Jurkat, Clone E6-1 (cell line): ENCODE data around the gene TMEM187.
"Not testable (repeated sequence)": the region's sequence is repeated elsewhere in the genome, so short reads cannot be mapped to it uniquely, and the experiment has no call there.

Experiments
- DNase-seq: peaks from one replicate; pipeline ENCODE4 v3.0.0-alpha.2; 2011; ENCODE audit warnings: low read depth, low spot score
- H3K4me3 ChIP-seq: 2 replicates; pipeline ENCODE4 v1.5.1; 2011; ENCODE audit warnings: mild to moderate bottlenecking, low read length, control low read depth, moderate library complexity

Gene TMEM187

DNA sequence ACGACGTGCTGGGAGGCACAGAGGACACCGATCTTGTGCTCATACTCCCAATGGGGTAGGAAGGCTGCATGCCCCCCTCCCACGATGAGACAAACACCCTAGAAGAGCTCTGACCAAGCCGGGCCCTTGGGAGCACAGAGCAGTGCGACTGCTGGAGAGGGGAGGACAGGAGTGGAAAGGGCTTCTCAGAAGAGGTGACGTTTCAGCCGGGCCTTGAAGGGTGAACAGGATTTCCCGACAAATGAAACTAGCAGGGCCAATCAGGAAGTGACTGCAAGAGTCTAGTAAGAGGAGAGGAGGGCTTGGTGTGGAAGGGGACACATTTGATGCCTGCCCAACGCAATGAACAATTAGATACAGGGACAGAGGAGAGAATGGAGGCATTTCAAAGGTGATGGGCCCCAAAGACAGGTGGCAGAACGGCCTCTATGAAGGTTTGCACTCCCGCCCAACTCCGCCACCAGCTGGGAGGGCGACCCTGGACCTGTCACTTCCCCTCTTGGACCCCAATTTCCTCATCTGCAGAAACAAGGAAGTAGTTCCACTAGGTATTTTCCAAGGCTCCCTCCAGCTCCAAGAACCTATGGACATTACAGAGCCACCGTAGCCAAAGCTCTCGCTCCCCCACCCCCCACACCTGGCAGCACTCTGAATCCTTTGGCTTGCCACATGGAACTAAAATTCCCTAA lies 4.9 kb upstream of the TMEM187 start:
- peak overlapping the region; percentile 81 for H3K4me3 ChIP-seq
- no peak for DNase-seq

DNA sequence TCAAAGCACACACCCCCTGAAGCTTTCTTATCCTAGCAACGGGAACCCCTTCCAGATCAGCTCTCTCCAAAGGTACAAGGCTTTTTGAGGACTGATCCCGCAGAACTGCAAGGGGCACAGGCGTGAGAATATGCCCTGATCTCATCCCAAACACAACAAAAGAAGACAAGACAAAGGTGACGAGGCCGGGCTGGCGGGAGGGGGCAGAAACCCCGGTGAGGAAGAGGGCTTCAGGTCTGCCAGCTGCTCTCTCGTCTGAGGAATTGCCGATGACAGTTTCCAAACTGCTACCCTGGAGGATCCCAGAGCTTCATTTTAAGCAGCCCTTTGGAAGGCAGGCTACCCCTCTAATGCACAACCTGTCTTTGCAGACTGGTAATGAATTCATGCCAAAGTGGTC lies 4.3 kb upstream of the TMEM187 start:
- peak overlapping the region; percentile 81 for H3K4me3 ChIP-seq
- no peak for DNase-seq

DNA sequence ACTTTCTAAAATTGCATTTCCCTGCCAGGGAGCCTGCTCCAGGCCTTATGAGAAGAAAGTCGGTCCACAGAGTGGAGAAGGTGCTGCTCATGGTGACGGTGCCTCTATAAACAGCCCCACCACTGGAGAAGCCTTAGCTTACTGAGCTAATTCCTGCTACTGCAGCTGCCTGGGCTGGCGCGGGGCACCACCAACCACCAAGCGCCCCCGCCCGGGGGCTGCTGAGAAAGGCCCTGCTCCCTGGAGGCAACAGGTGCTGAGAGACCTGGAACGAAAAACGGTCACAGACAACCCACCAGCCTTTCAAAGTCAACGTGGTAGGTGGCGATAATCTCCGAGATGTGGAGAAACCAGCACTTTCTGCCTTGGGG lies 3.8 kb upstream of the TMEM187 start:
- H3K4me3 ChIP-seq, result peak overlapping the region; percentile 81
- DNase-seq, result peak; percentile 77

DNA sequence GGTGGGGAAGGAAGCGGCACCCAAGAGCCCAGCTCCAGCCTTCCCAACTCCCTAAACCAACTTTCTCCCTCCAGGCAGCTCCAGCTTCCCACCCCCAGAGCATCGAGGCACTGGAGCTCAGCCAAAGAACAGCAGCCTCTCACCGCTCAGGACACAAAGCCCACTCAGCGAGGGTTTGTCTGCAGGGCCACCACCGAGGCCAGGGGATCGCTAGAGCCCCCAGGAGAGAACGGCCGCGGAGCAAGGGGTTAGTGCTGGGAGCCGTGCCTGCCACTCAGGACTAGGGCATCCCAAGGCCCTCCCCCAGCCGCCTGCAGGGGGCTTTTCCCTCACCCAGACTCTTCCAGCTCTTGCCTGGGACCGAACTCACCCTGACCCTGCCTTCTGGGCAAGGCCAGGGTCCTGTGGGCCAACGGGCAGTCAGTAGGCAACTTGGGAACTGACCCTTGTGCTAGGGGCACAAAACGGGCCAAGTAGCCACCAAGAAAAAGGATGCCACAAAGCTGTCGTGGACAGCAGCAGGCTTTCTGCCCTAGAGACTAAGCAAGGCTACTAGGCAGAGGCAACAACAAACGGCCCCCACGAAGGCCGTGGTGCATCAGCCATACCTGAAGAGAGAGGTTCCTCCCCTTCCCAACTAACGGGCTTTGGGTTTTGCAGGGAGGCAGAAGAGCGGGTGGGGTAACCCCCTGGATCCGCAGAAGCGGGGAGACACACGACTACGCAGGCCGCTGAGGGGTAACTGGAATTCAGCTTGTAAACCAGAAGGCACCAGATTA lies 3.2 kb upstream of the TMEM187 start:
- peak overlapping the region; percentile 81 for H3K4me3 ChIP-seq
- DNase-seq, result no peak

DNA sequence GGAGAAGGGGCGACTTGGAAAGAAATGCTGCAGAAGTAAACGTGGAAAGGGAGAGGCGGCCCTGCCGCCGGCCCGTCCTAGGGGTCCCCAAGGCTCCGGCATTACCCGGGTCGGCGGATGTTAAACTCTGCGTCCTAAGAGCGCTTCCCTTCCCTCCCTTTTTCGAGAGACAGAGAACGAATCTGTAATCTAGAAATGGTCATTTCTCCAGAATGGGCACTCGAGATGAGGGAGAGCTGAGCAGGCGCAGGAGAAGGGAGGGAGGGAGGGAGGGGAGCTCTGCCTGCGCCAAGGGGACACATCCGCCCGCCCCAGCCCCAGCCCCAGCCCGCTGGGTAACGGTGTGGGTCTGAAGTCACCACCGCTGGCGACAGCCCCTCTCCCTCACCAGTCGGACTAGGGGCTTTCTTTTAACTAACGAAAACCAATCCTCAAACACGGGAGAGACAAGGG lies 2.6 kb upstream of the TMEM187 start:
- DNase-seq, result no peak

DNA sequence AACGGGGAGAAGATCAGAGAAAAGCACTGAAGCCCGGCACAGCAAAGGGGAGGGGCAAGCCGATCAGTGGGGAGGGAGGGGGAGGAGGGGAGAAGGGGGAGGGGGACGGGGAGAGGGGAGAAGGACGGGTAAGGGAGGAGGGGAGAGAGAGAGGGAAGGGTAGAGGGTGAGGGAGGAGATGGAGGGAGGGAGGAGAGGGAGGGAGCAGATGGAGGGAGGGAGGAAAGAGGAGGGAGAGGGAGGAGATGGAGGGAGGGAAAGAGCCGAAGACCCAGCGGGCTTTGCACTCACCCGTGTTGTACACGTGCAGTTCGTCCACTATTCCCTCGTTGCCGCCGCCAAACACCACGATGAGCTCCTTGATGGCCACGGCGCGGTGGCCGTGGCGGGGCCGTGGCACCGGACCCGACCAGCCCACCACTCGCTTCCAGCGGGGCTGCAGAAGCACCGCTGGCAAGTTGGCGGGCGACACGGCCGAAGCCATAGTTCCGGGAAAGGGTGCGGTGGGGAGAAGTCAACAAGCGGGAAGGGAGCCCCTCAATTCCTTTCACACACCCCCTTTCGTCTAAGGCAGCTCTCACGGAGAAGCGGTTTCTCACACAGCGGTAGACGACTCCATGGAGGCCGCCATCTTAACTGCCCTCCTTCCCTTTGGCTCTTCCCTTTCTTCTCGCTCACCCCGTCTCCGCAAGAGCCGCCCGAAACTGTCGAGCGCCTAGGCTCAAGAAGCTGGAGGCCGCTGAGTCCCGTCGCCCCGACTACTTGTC lies 2.0 kb upstream of the TMEM187 start:
- peak; percentile 80 for DNase-seq
- H3K4me3 ChIP-seq, result peak overlapping the region; percentile 81

More for the DNA sequence above, 2.6 kb upstream of the TMEM187 start:
- H3K4me3 ChIP-seq, result peak overlapping the region; percentile 81

DNA sequence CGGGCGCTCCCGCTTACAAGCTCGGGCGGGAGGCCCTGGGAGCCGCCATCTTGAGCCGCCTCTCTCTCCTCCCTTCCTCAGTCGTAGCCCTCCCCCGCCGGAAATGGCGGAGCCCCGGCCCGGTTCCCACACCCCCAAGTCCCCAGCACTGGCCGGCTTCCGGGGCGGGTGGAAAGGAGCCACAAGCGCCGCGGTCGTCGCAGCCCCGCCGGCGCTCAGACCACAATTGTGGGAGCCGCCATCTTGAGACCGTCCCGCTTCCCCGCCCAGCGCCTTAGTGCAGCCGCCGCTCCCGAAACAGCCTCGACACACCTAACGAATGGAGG lies 1.5 kb upstream of the TMEM187 start:
- DNase-seq, result peak; percentile 80
- H3K4me3 ChIP-seq, result peak overlapping the region; percentile 81

DNA sequence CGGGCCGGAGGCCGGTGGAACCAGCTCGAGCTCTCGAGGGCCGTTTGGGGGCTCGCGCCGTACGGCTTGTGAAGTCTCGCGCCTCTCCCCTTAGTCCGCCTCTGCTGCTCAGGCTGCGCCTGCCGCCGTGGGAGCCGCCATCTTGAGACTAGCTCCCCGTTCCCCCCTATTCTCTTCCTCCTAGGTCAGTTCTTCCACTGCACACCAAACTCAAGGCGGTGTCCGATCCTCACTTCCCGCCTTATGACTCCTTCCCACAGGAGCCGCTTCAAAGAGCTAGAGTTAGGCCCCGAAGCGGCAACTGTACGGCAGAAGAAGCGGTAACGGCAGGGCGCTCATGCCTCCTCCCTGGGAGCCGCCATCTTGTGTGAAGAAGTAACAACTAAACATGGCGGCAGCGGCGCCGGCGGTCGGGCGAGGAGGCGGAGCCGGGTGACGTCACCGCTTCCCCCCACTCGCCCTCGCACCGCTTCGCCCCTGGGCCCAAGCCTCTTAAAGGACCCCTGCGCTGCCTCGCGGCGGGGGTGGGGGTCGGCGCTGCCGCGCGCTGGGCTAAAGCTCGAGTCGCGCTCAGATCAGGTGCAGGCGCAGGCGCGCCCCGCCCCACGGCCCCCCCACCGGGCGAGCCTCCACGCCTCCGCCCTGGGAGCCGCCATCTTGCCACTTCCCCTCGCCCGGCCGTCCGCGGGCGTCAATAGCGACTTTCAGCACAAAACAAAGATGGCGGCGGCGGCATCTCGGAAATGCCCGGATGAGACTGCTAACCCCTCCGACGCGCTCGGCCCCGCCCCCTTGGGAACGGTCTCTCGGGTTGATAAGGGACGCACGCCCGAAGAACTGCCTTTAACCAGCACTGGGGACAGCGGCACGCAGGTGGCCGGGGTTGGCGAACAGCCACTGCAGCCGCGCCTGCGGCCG lies 845 bp upstream of the TMEM187 start, which contains the start of gene HCFC1:
Gene HCFC1, minus strand, starts transcription at position 369 of the 918 bp plus-strand sequence. CDS start 978 bp downstream, outside the sequence.
- peak within 1 kb of the TSS; percentile 81 for H3K4me3 ChIP-seq
- DNase-seq, result peak; percentile 83

DNA sequence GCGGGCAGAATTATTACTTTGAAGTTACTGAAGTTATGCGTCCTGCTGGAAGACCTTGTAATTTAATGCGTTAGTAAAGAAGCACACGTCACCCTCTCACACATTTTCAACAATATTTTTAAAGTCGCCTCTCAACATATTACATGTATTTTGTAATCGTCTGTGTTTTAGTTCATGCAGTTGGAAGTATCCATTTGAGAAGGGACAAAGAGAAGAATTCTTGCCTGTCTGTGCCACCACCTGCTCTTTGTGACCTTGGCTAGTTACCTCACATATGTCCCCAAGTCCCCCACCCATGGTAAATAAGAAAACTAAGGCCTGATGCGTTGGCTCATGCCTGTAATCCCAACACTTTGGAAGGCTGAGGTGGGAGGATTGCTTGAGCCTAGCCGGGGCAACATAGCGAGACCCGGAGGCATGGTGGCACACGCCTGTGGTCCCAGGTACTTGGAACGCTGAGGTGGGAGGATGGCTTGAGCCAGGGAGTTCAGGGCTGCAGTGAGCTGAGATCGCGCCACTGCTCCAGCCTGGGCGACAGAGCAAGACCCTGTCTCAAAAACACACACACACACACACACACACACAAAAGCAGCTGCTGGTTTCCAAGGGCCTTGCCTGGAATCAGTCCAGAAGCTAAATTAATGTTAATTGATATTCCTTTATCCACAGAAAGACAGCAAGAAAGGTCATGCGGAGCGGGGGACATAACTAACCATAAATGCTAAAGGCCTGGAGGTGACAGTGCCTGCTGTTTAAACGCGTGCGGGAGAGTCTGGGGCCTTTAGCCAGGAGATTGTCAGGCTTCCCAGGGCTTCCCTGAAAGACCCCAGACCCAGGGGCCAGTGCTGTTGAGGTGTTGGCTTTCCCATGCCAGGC lies 811 bp downstream of the TMEM187 start:
- H3K4me3 ChIP-seq, result peak overlapping the region; percentile 68
- DNase-seq, result no peak

DNA sequence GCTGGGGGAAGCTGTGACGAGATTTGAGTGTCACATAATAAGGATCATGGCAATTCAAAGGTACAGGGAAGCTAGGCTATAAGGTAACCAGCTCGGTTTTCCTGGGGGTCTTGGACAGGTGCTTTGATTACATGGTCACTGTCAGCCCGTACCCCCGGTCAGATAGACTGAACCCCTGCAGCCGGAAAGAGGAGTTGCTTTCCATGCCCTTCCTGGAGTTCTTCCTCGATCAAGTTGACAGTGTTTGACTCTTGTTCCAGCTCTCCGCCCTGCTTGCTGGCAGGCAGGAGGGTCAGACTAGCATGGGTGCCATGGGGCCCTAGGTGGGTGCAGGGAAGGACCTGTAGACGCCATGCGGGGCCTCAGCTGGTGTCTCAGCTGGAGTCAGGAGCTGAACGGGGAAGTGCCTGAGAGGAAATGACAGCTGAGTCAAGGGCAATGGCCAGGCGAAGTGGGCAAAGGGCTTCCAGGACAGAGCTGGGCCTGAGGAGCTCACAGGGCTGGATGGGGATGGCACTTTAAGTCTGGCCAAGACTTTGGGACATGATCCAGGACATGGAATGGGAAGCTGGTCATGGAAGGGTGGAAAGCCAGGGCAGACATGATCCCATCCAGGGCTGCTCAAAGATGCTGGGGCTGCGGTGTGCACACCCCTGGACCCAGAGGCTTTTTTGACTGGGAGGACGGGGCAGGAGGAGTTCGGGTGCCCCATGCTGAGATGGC lies 1.6 kb downstream of the TMEM187 start:
- peak overlapping the region; percentile 68 for H3K4me3 ChIP-seq

DNA sequence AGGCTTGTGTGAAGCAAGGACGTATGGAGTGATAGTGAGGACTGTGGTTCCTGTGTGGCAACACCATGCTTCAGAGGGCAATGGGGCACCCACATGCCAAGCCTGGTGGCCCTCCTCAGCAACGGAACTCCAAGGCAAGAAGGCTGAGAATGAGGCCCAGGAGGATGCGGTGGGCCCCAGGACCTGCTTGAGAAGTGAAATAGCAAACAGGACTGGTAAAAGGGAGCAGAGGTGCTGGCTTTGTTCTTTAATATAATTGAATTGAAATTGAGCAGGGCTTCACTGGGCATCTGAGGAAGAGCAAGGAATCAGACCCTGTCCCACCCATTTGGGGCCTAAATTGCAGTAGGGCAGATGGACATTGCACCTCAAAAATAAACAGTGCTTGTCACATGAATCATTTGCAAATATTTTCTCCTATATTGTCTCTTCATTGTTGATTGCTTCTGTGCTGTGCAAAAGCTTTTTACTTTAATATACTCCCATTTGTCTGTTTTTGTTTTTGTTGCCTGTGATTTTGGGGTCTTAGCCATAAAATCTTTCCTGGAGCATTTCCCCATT lies 2.3 kb downstream of the TMEM187 start:
- no peak for DNase-seq
- no peak overlapping the region for H3K4me3 ChIP-seq

More for the DNA sequence above, 1.6 kb downstream of the TMEM187 start:
- DNase-seq, result no peak

DNA sequence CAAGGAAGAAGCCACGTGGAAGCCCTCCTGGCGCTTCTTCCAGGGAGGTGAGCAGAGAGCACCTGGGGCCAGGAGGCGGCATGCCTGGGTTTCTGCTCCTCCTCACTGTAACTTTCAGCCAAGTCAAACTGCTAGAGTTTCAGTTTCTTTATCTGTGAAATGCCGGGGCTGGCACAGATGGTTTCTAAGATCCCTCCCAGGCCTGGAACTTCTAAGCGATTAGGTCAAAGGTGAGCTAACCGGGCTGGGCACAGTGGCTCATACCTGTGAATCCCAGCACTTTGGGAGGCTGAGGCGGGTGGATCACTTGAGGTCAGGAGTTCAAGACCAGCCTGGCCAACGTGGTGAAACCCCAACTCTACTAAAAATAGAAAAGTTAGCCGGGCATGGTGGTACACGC lies 7.8 kb downstream of the TMEM187 start:
- H3K4me3 ChIP-seq, DNase-seq: not testable (repeated sequence)

DNA sequence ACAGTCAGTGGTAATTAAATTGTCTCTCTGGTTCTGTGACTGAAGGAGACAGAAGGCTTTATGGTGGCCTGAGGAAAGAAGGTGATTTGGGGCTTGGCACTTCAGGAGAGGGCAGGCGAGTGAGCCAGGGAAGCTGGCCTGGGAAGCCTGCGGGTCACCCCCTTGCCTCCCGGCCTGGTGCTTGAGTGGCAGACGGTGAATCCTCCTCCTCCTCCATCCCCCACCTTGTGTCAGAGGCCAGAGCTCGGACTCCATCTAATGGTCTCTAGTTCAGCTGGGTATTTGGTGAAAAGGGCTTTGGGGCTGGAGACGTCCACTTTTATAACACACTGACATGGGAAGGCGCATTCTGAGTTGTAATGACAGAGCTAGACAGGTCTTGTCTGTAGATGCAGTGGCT lies 8.7 kb downstream of the TMEM187 start:
- H3K4me3 ChIP-seq, result peak overlapping the region; percentile 25
- DNase-seq, result no peak

DNA sequence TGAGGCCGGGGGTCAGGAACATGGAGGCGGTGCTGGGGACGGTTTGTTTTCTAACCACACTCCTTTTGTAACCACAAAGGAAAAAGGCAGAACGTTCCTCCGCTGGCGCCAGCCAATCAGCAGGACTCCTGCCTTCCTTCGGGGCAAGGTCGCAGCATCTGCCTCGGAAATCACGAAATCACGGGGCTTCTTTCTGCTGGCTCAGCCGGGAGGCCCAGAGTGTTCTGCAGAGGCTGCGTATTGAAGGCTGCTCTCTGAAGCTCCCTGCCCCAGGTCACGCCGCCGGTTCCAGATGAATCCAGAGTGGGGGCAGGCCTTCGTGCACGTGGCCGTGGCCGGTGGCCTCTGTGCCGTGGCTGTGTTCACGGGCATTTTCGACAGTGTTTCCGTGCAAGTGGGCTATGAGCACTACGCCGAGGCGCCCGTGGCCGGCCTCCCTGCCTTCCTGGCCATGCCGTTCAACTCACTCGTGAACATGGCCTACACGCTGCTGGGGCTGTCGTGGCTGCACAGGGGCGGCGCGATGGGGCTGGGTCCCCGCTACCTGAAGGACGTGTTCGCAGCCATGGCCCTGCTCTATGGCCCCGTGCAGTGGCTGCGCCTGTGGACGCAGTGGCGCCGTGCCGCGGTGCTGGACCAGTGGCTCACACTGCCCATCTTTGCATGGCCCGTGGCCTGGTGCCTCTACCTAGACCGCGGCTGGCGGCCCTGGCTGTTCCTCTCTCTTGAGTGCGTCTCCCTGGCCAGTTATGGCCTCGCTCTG lies 9.4 kb downstream of the TMEM187 start:
- DNase-seq, result peak; percentile 92

DNA sequence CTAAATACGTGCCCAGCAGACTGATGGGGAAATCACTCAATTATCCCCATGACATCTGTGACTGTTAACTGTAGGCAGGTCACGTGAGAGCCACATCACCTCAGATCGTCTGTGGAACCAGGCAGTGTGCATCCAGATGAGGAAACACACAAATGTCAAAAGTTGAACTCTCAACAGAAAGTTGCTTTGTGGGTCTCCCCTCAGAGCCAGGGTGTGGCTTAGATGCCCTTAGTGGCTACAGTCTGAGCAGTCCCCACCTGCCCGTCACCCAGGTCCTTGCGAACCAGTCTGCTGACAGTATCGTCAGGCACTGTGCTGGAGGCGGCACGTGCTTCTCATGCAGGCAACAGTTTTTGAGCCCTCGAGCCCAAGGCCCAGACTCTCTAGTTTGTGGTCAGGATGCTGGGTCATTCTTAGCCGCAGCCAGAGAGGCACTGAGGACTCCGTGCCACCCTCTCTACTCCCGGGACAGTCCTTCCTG lies 10.8 kb downstream of the TMEM187 start:
- no peak for DNase-seq
- H3K4me3 ChIP-seq, result no peak overlapping the region

More for the DNA sequence above, 9.4 kb downstream of the TMEM187 start:
- peak overlapping the region; percentile 25 for H3K4me3 ChIP-seq
